ENCODE results near the gene GRIFIN.
"Not testable (repeated sequence)": the region's sequence is repeated elsewhere in the genome, so short reads cannot be mapped to it uniquely, and the experiment has no call there.

- TF ChIP-seq, protein P1, sequence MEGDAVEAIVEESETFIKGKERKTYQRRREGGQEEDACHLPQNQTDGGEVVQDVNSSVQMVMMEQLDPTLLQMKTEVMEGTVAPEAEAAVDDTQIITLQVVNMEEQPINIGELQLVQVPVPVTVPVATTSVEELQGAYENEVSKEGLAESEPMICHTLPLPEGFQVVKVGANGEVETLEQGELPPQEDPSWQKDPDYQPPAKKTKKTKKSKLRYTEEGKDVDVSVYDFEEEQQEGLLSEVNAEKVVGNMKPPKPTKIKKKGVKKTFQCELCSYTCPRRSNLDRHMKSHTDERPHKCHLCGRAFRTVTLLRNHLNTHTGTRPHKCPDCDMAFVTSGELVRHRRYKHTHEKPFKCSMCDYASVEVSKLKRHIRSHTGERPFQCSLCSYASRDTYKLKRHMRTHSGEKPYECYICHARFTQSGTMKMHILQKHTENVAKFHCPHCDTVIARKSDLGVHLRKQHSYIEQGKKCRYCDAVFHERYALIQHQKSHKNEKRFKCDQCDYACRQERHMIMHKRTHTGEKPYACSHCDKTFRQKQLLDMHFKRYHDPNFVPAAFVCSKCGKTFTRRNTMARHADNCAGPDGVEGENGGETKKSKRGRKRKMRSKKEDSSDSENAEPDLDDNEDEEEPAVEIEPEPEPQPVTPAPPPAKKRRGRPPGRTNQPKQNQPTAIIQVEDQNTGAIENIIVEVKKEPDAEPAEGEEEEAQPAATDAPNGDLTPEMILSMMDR (IDR thresholded peaks at IDR 0.05), result not testable (repeated sequence)
- TF ChIP-seq, protein P2, sequence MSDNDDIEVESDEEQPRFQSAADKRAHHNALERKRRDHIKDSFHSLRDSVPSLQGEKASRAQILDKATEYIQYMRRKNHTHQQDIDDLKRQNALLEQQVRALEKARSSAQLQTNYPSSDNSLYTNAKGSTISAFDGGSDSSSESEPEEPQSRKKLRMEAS (IDR thresholded peaks at IDR 0.05; ENCODE audit: low read depth), result not testable (repeated sequence)
Observed at GRCh38 chr7:2469460-2470203, 6.6 kb downstream of the GRIFIN start.

Data from SK-N-SH (cell line).